Measurements from ENCODE around the gene KIRREL1.

GRCh38 chr1:158014731-158015320, 21.4 kb downstream of the KIRREL1 start:
- TF ChIP-seq CTCF (conservative IDR thresholded peaks at IDR 0.05 in 1 of 2, IDR thresholded peaks at IDR 0.05 in 1 of 2; ENCODE audit: low read depth in 1 of 2, low read length in 2 of 2) = no peak
- TF ChIP-seq EZH2 (IDR thresholded peaks at IDR 0.05; ENCODE audit: low read length, missing control alignments) = no peak

All from fibroblast of lung (primary cell).